SK-N-SH treated with all-trans-retinoic acid at 6 μM for 48 hours (cell line): Measurements from ENCODE around the gene SPATA22.
A peak's percentile ranks its signal among the peaks of the same experiment; 100 is the strongest.

Source experiments
- ATAC-seq: fragments of 200-7000 bp; cut with Tn5 transposase; 3 replicates; pipeline ENCODE4 v1.9.1; 2020; ENCODE audit warnings: mild to moderate bottlenecking, moderate library complexity
- ARNTL ChIP-seq: fragments of 450-650 bp; formaldehyde crosslinking; IDR thresholded peaks from 2 replicates; pipeline ENCODE4 v1.5.0; 2020; ENCODE audit warnings: low read depth, mild to moderate bottlenecking, moderate library complexity, borderline replicate concordance
- CSDC2 ChIP-seq: fragments of 250-450 bp; sonication (Bioruptor Pico); IDR thresholded peaks from 2 replicates; pipeline ENCODE4 v1.5.0; 2020; ENCODE audit warnings: mild to moderate bottlenecking, moderate library complexity
- CSRNP3 ChIP-seq: fragments of 250-450 bp; sonication (Bioruptor Pico); IDR thresholded peaks from 2 replicates; pipeline ENCODE4 v1.5.1; 2021; ENCODE audit warnings: mild to moderate bottlenecking, moderate library complexity
- ESRRG ChIP-seq: fragments of 250-450 bp; sonication (Bioruptor Pico); IDR thresholded peaks from 2 replicates; pipeline ENCODE4 v1.6.1; 2021; ENCODE audit warnings: mild to moderate bottlenecking
- GLIS3 ChIP-seq: fragments of 250-450 bp; sonication (Bioruptor Pico); IDR thresholded peaks from 2 replicates; pipeline ENCODE4 v1.5.0; 2020; ENCODE audit warnings: mild to moderate bottlenecking, moderate library complexity
- ISL1 ChIP-seq: fragments of 250-450 bp; sonication (Bioruptor Pico); IDR thresholded peaks from 2 replicates; pipeline ENCODE4 v2.1.2; 2022; ENCODE audit warnings: mild to moderate bottlenecking, moderate library complexity
- OSR1 ChIP-seq: fragments of 250-450 bp; sonication (Bioruptor Pico); IDR thresholded peaks from 2 replicates; pipeline ENCODE4 v1.8.0; 2022; ENCODE audit warnings: moderate library complexity, mild to moderate bottlenecking, inconsistent platforms
- PATZ1 ChIP-seq: fragments of 250-450 bp; sonication (Bioruptor Pico); IDR thresholded peaks from 2 replicates; pipeline ENCODE4 v1.8.0; 2020; ENCODE audit warnings: mild to moderate bottlenecking, moderate library complexity, borderline replicate concordance
- POU6F1 ChIP-seq: fragments of 250-450 bp; sonication (Bioruptor Pico); IDR thresholded peaks from 2 replicates; pipeline ENCODE4 v1.8.0; 2021; ENCODE audit warnings: low read depth, mild to moderate bottlenecking, moderate library complexity, borderline replicate concordance
- PPARA ChIP-seq: fragments of 250-450 bp; sonication (Bioruptor Pico); IDR thresholded peaks from 2 replicates; pipeline ENCODE4 v1.5.0; 2020; ENCODE audit warnings: mild to moderate bottlenecking, borderline replicate concordance
- RARB ChIP-seq: fragments of 250-450 bp; sonication (Bioruptor Pico); IDR thresholded peaks from 2 replicates; pipeline ENCODE4 v1.8.0; 2021; ENCODE audit warnings: mild to moderate bottlenecking, moderate library complexity
- SNAI2 ChIP-seq: fragments of 250-450 bp; sonication (Bioruptor Pico); IDR thresholded peaks from 2 replicates; pipeline ENCODE4 v1.5.0; 2020; ENCODE audit warnings: mild to moderate bottlenecking, moderate library complexity
- TCF4 ChIP-seq: fragments of 250-450 bp; sonication (Bioruptor Pico); IDR thresholded peaks from 2 replicates; pipeline ENCODE4 v1.8.0; 2021; ENCODE audit warnings: mild to moderate bottlenecking, moderate library complexity, borderline replicate concordance
- TOX ChIP-seq: fragments of 250-450 bp; sonication (Bioruptor Pico); IDR thresholded peaks from 2 replicates; pipeline ENCODE4 v1.8.0; 2021; ENCODE audit warnings: mild to moderate bottlenecking, moderate library complexity, borderline replicate concordance
- TSHZ2 ChIP-seq: fragments of 250-450 bp; sonication (Bioruptor Pico); IDR thresholded peaks from 2 replicates; pipeline ENCODE4 v1.5.0; 2020; ENCODE audit warnings: mild to moderate bottlenecking, moderate library complexity
- ZC3H10 ChIP-seq: fragments of 250-450 bp; sonication (Bioruptor Pico); IDR thresholded peaks from 2 replicates; pipeline ENCODE4 v1.5.1; 2021; ENCODE audit warnings: mild to moderate bottlenecking, moderate library complexity
- ZFP30 ChIP-seq: fragments of 450-650 bp; formaldehyde crosslinking; IDR thresholded peaks from 2 replicates; pipeline ENCODE4 v1.5.0; 2022; ENCODE audit warnings: mild to moderate bottlenecking, moderate library complexity
- ZNF565 ChIP-seq: fragments of 450-650 bp; formaldehyde crosslinking; conservative IDR thresholded peaks from 2 replicates; pipeline ENCODE4 v1.5.0; 2020; ENCODE audit warnings: low read depth, mild to moderate bottlenecking, moderate library complexity
- ZNF70 ChIP-seq: fragments of 450-650 bp; formaldehyde crosslinking; IDR thresholded peaks from 2 replicates; pipeline ENCODE4 v1.5.0; 2020; ENCODE audit warnings: mild to moderate bottlenecking, moderate library complexity
- ZNF8 ChIP-seq: fragments of 450-650 bp; formaldehyde crosslinking; IDR thresholded peaks from 2 replicates; pipeline ENCODE4 v1.5.0; 2020; ENCODE audit warnings: mild to moderate bottlenecking, moderate library complexity
- TF ChIP-seq, protein P1 (sequence below): fragments of 250-450 bp; sonication (Bioruptor Pico); IDR thresholded peaks from 2 replicates; pipeline ENCODE4 v1.5.1; 2020; ENCODE audit warnings: low read depth, mild to moderate bottlenecking, moderate library complexity

Gene SPATA22

DNA sequence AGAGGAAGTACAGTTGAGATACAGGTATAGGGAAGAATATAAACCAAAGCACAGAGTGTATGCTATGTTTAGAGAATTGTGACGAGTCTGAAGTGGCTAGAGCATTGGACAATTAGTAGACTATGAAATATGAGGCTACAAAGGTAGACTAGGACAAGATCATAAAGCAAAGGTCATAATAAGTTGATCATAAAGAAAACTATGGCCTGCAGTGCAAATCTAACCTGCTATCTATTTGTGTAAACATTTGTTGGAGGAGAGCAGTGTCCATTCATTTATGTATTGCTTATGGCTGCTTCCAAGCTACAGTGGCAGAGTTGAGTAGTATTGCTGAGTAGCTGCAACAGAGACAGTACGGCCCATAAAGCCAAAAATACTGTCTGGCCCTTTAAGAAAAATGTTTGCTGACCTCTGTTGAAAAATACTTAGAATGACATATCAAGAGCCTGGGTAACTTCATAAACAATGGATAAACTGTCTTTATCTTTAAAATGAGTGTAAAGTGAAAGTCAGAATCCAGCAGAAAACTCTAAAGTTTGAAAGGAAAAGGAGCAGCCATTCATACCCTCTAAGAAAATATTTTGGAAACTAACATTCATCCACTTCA lies 23.5 kb downstream of the SPATA22 start:
- peak; percentile 41; the same call in 2 of the 3 replicates for ATAC-seq
- TF ChIP-seq TOX (CRISPR knock-in tag) (no peak), POU6F1 (CRISPR knock-in tag) (no peak), RARB (CRISPR knock-in tag) (no peak), ZNF565 (CRISPR knock-in tag) (no peak), ZNF8 (CRISPR knock-in tag) (no peak), CSRNP3 (CRISPR knock-in tag) (no peak), PATZ1 (CRISPR knock-in tag) (no peak), ISL1 (CRISPR knock-in tag) (no peak), CSDC2 (CRISPR knock-in tag) (no peak)
- TF ChIP-seq, protein P1, sequence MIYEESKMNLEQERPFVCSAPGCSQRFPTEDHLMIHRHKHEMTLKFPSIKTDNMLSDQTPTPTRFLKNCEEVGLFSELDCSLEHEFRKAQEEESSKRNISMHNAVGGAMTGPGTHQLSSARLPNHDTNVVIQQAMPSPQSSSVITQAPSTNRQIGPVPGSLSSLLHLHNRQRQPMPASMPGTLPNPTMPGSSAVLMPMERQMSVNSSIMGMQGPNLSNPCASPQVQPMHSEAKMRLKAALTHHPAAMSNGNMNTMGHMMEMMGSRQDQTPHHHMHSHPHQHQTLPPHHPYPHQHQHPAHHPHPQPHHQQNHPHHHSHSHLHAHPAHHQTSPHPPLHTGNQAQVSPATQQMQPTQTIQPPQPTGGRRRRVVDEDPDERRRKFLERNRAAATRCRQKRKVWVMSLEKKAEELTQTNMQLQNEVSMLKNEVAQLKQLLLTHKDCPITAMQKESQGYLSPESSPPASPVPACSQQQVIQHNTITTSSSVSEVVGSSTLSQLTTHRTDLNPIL (CRISPR knock-in tag) = no peak

GRCh38 chr17:3447625-3448024 lies 24.0 kb downstream of the SPATA22 start:
- TF ChIP-seq ZNF70 (no peak), PATZ1 (CRISPR knock-in tag) (no peak), TSHZ2 (no peak), ZNF8 (CRISPR knock-in tag) (no peak), ZFP30 (CRISPR knock-in tag) (no peak), GLIS3 (CRISPR knock-in tag) (no peak), SNAI2 (no peak), ISL1 (CRISPR knock-in tag) (no peak), TCF4 (CRISPR knock-in tag) (no peak), PPARA (CRISPR knock-in tag) (no peak), ARNTL (CRISPR knock-in tag) (no peak), ZC3H10 (no peak), ZNF565 (CRISPR knock-in tag) (no peak), TOX (CRISPR knock-in tag) (no peak), OSR1 (CRISPR knock-in tag) (no peak), ESRRG (CRISPR knock-in tag) (no peak), CSDC2 (CRISPR knock-in tag) (no peak), POU6F1 (CRISPR knock-in tag) (no peak)
- TF ChIP-seq, protein P1 (CRISPR knock-in tag) = no peak
- ATAC-seq = no peak; the same call in 2 of the 3 replicates
